K562 (cell line): Measurements from ENCODE around the gene TMEM117.

Source experiments
- DEAF1 ChIP-seq: fragments of 450-650 bp; formaldehyde crosslinking; IDR thresholded peaks from 2 replicates; pipeline ENCODE4 v1.4.0; 2020; ENCODE audit warnings: mild to moderate bottlenecking, moderate library complexity
- MAFF ChIP-seq: IDR thresholded peaks from 2 replicates; pipeline ENCODE4 v1.6.1; 2012; ENCODE audit warnings: low read length, improper control_type of control experiment
- POLR2AphosphoS5 ChIP-seq: IDR thresholded peaks from 2 replicates; pipeline ENCODE4 v1.6.1; 2011; ENCODE audit warnings: mild to moderate bottlenecking, low read depth, low read length, moderate library complexity; ENCODE audit not compliant: control insufficient read depth, insufficient read depth
- STAG1 ChIP-seq: sonication (generic); formaldehyde crosslinking; IDR thresholded peaks from 2 replicates; pipeline ENCODE4 v1.5.0; 2020; ENCODE audit warnings: missing genetic modification reagents, borderline replicate concordance
- ZZZ3 ChIP-seq: fragments of 450-650 bp; IDR thresholded peaks from 2 replicates; pipeline ENCODE4 v1.6.1; 2016; ENCODE audit warnings: antibody characterized with exemption, mild to moderate bottlenecking, moderate library complexity
- TF ChIP-seq, protein P1 (sequence below), 3 experiments: IDR thresholded peaks in 2 of 3; conservative IDR thresholded peaks in 1 of 3; 2 replicates each; pipeline ENCODE4 v1.5.1; 2011 to 2012; ENCODE audit warnings: low read length in 3 of 3, mild to moderate bottlenecking in 3 of 3, control low read depth in 2 of 3, improper control_type of control experiment in 1 of 3, inconsistent platforms in 1 of 3, low read depth in 1 of 3, mixed read lengths in 1 of 3, moderate library complexity in 1 of 3; ENCODE audit not compliant: insufficient read depth in 2 of 3
- TF ChIP-seq, protein P2 (sequence below): sonication (generic); formaldehyde crosslinking; IDR thresholded peaks from 2 replicates; pipeline ENCODE4 v1.8.0; 2022; ENCODE audit warnings: mild to moderate bottlenecking, missing genetic modification reagents

- no peak for TF ChIP-seq STAG1 (CRISPR knock-in tag)
- TF ChIP-seq, protein P1, sequence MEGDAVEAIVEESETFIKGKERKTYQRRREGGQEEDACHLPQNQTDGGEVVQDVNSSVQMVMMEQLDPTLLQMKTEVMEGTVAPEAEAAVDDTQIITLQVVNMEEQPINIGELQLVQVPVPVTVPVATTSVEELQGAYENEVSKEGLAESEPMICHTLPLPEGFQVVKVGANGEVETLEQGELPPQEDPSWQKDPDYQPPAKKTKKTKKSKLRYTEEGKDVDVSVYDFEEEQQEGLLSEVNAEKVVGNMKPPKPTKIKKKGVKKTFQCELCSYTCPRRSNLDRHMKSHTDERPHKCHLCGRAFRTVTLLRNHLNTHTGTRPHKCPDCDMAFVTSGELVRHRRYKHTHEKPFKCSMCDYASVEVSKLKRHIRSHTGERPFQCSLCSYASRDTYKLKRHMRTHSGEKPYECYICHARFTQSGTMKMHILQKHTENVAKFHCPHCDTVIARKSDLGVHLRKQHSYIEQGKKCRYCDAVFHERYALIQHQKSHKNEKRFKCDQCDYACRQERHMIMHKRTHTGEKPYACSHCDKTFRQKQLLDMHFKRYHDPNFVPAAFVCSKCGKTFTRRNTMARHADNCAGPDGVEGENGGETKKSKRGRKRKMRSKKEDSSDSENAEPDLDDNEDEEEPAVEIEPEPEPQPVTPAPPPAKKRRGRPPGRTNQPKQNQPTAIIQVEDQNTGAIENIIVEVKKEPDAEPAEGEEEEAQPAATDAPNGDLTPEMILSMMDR (IDR thresholded peaks at IDR 0.05 in 2 of 3, conservative IDR thresholded peaks at IDR 0.05 in 1 of 3; ENCODE audit: insufficient read depth in 2 of 3, low read depth in 1 of 3, low read length in 3 of 3) = no peak
- TF ChIP-seq, protein P2, sequence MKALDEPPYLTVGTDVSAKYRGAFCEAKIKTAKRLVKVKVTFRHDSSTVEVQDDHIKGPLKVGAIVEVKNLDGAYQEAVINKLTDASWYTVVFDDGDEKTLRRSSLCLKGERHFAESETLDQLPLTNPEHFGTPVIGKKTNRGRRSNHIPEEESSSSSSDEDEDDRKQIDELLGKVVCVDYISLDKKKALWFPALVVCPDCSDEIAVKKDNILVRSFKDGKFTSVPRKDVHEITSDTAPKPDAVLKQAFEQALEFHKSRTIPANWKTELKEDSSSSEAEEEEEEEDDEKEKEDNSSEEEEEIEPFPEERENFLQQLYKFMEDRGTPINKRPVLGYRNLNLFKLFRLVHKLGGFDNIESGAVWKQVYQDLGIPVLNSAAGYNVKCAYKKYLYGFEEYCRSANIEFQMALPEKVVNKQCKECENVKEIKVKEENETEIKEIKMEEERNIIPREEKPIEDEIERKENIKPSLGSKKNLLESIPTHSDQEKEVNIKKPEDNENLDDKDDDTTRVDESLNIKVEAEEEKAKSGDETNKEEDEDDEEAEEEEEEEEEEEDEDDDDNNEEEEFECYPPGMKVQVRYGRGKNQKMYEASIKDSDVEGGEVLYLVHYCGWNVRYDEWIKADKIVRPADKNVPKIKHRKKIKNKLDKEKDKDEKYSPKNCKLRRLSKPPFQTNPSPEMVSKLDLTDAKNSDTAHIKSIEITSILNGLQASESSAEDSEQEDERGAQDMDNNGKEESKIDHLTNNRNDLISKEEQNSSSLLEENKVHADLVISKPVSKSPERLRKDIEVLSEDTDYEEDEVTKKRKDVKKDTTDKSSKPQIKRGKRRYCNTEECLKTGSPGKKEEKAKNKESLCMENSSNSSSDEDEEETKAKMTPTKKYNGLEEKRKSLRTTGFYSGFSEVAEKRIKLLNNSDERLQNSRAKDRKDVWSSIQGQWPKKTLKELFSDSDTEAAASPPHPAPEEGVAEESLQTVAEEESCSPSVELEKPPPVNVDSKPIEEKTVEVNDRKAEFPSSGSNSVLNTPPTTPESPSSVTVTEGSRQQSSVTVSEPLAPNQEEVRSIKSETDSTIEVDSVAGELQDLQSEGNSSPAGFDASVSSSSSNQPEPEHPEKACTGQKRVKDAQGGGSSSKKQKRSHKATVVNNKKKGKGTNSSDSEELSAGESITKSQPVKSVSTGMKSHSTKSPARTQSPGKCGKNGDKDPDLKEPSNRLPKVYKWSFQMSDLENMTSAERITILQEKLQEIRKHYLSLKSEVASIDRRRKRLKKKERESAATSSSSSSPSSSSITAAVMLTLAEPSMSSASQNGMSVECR (CRISPR knock-in tag) = no peak
- no peak for TF ChIP-seq MAFF
- no peak for TF ChIP-seq ZZZ3
- no peak for TF ChIP-seq DEAF1
- no peak for TF ChIP-seq POLR2AphosphoS5
Measured at GRCh38 chr12:43826681-43827080, 9.2 kb upstream of the TMEM117 start.
